ENCODE results near the gene NLRC5.

The NLRC5 gene

GRCh38 chr16:57092786-57093411 is 103.5 kb downstream of the NLRC5 start:
- ATAC-seq (ENCODE audit: insufficient read depth, low read depth) = peak; percentile 69
- Histone ChIP-seq H2AFZ (ENCODE audit: low read depth, low read length) (peak overlapping the region; percentile 66), H4K20me1 (ENCODE audit: insufficient read depth, low read length) (peaks cover 11% of the 10 kb centered on the region), H3K27me3 (ENCODE audit: insufficient read depth, low read length, poor library complexity) (peaks cover 43% of the 10 kb centered on the region), H3K4me2 (ENCODE audit: insufficient read depth, low read length) (peak overlapping the region; percentile 83), H3K36me3 (ENCODE audit: insufficient read depth, low read length) (no peaks in the 10 kb centered on the region), H3K9ac (ENCODE audit: low read depth, low read length) (peak overlapping the region; percentile 59; the same call in 1 of the 2 replicates), H3K4me3 (ENCODE audit: low read depth in 1 of 2, low read length in 2 of 2) (peak overlapping the region; percentile 9 to 64; a peak in 3 of 4 replicates), H3K4me1 (ENCODE audit: insufficient read depth, low read length) (peaks cover 15% of the 10 kb centered on the region), H3K27ac (ENCODE audit: low read length) (no peak overlapping the region), H3K79me2 (ENCODE audit: insufficient read depth, low read length) (no peaks in the 10 kb centered on the region), H3K9me3 (ENCODE audit: insufficient read depth, low read length, severe bottlenecking) (no peaks in the 10 kb centered on the region)
- peak; percentile 33 for DNase-seq
- TF ChIP-seq CTCF (IDR thresholded peaks at IDR 0.05; ENCODE audit: borderline replicate concordance, extremely low read depth, low read length, poor library complexity, severe bottlenecking) = peak; percentile 56
- peak; percentile 73 for TF ChIP-seq EZH2 (IDR thresholded peaks at IDR 0.05; ENCODE audit: borderline replicate concordance, low read depth, low read length, severe bottlenecking)

GRCh38 chr16:57093666-57094564 is 104.6 kb downstream of the NLRC5 start:
- Histone ChIP-seq H3K36me3 (ENCODE audit: insufficient read depth, low read length) (no peaks in the 10 kb centered on the region), H3K4me1 (ENCODE audit: insufficient read depth, low read length) (peaks cover 15% of the 10 kb centered on the region), H3K4me3 (ENCODE audit: low read depth in 1 of 2, low read length in 2 of 2) (no peak overlapping the region; a peak in 1 of 4 replicates), H4K20me1 (ENCODE audit: insufficient read depth, low read length) (peaks cover 11% of the 10 kb centered on the region), H3K27me3 (ENCODE audit: insufficient read depth, low read length, poor library complexity) (peaks cover 40% of the 10 kb centered on the region), H3K27ac (ENCODE audit: low read length) (no peak overlapping the region), H3K9me3 (ENCODE audit: insufficient read depth, low read length, severe bottlenecking) (no peaks in the 10 kb centered on the region), H3K79me2 (ENCODE audit: insufficient read depth, low read length) (no peaks in the 10 kb centered on the region), H2AFZ (ENCODE audit: low read depth, low read length) (no peak overlapping the region), H3K4me2 (ENCODE audit: insufficient read depth, low read length) (peak overlapping the region; percentile 83; the same call in 1 of the 2 replicates), H3K9ac (ENCODE audit: low read depth, low read length) (no peak overlapping the region)
- ATAC-seq (ENCODE audit: insufficient read depth, low read depth) (no peak), DNase-seq (no peak)
- no peak for TF ChIP-seq EZH2 (IDR thresholded peaks at IDR 0.05; ENCODE audit: borderline replicate concordance, low read depth, low read length, severe bottlenecking)
- TF ChIP-seq CTCF (IDR thresholded peaks at IDR 0.05; ENCODE audit: borderline replicate concordance, extremely low read depth, low read length, poor library complexity, severe bottlenecking) = no peak

- no peak for ATAC-seq (ENCODE audit: insufficient read depth, low read depth)
- no peak for TF ChIP-seq EZH2 (IDR thresholded peaks at IDR 0.05; ENCODE audit: borderline replicate concordance, low read depth, low read length, severe bottlenecking)
- TF ChIP-seq CTCF (IDR thresholded peaks at IDR 0.05; ENCODE audit: borderline replicate concordance, extremely low read depth, low read length, poor library complexity, severe bottlenecking) = no peak
- DNase-seq = no peak
- Histone ChIP-seq H4K20me1 (ENCODE audit: insufficient read depth, low read length) (peaks cover 11% of the 10 kb centered on the region), H3K79me2 (ENCODE audit: insufficient read depth, low read length) (no peaks in the 10 kb centered on the region), H2AFZ (ENCODE audit: low read depth, low read length) (no peak overlapping the region), H3K4me1 (ENCODE audit: insufficient read depth, low read length) (peaks cover 15% of the 10 kb centered on the region), H3K4me3 (ENCODE audit: low read depth in 1 of 2, low read length in 2 of 2) (no peak overlapping the region), H3K9me3 (ENCODE audit: insufficient read depth, low read length, severe bottlenecking) (no peaks in the 10 kb centered on the region), H3K27ac (ENCODE audit: low read length) (no peak overlapping the region), H3K36me3 (ENCODE audit: insufficient read depth, low read length) (no peaks in the 10 kb centered on the region), H3K9ac (ENCODE audit: low read depth, low read length) (no peak overlapping the region), H3K4me2 (ENCODE audit: insufficient read depth, low read length) (no peak overlapping the region), H3K27me3 (ENCODE audit: insufficient read depth, low read length, poor library complexity) (peaks cover 40% of the 10 kb centered on the region)
Observed at GRCh38 chr16:57094911-57095310, 105.6 kb downstream of the NLRC5 start.

All from DND-41 (cell line).